ENCODE results near the gene TLR4. TPM values are rescaled to one million over a fixed set of nuclear protein-coding genes. Genes with fewer than 3 reads are reported as not detected.

TLR4 gene
- total and polyA plus RNA-seq, 2 of the 4 experiments (the other 2 are of a cell fraction): under 0.01 TPM; not detected in 1

GRCh38 chr9:117750401-117750800 lies 46.2 kb downstream of the TLR4 start:
- ChIA-PET CTCF (no interaction called here), POLR2A (ENCODE audit: unreplicated experiment) (no interaction called here)
- H3K36me3 ChIP-seq (ENCODE audit: control insufficient read depth, insufficient read depth, low read length): no peaks in the 10 kb centered on the region
- intact Hi-C loops (cut with micrococcal nuclease): no loop called here
- ATAC-seq (ENCODE audit: low read depth) (no peak), DNase-seq (no peak)
- no peak overlapping the region for H2BK5ac ChIP-seq (ENCODE audit: low read depth, low read length, poor library complexity, severe bottlenecking)
- no peak overlapping the region for H2BK20ac ChIP-seq (ENCODE audit: low read depth, low read length)
- no peaks in the 10 kb centered on the region for H4K20me1 ChIP-seq (ENCODE audit: insufficient read depth, low read length)
- no peak overlapping the region for H4K91ac ChIP-seq (ENCODE audit: insufficient read depth, low read depth, low read length)
- H3K4me3 ChIP-seq (ENCODE audit: insufficient read depth, low read depth, low read length): no peak overlapping the region
- no peak overlapping the region for H3K56ac ChIP-seq (ENCODE audit: extremely low read depth, insufficient read depth, low read length)
- in situ Hi-C loops (cut with MboI; ENCODE audit: low sequenced_read_pairs): no loop called here
- H2AFZ ChIP-seq (replicated peaks; ENCODE audit: low read length, poor library complexity): no peak overlapping the region
- no peak overlapping the region for H2AK5ac ChIP-seq (ENCODE audit: low read depth, low read length)
- H3K27me3 ChIP-seq (ENCODE audit: control insufficient read depth, insufficient read depth, low read length): no peaks in the 10 kb centered on the region
- no peak overlapping the region for H3K23ac ChIP-seq (ENCODE audit: low read depth, low read length)
- no peak overlapping the region for H4K8ac ChIP-seq (ENCODE audit: low read depth in 2 of 2, low read length in 2 of 2)
- H3K4me1 ChIP-seq (ENCODE audit: control insufficient read depth, insufficient read depth, low read length): no peaks in the 10 kb centered on the region
- no peak overlapping the region for H3K4me2 ChIP-seq (ENCODE audit: low read depth, low read length)
- H3K9me3 ChIP-seq (ENCODE audit: control insufficient read depth, insufficient read depth, low read length): peaks cover 15% of the 10 kb centered on the region
- no peak overlapping the region for H2BK15ac ChIP-seq (ENCODE audit: low read depth, low read length)
- TF ChIP-seq SMC3 (IDR thresholded peaks at IDR 0.05; ENCODE audit: low read depth, low read length): no peak
- BruUV-seq (replicated peaks): no TSS peak
- H3K18ac ChIP-seq (ENCODE audit: low read depth, low read length): no peak overlapping the region
- H3K4ac ChIP-seq (ENCODE audit: low read depth, low read length): no peak overlapping the region
- WGBS, 2 experiments (ENCODE audit: extremely low coverage in 2 of 2, insufficient read length in 1 of 2): no CpG with 5 or more reads among the region's 2 CpGs
- H3K14ac ChIP-seq (replicated peaks; ENCODE audit: low read depth, low read length): no peak overlapping the region
- H3K9ac ChIP-seq (ENCODE audit: low read depth, low read length): no peak overlapping the region
- dilution Hi-C loops (cut with HindIII; ENCODE audit: low sequenced_read_pairs, unreplicated experiment): no loop called here
- no peak overlapping the region for H4K5ac ChIP-seq (ENCODE audit: low read depth, low read length)
- H3K27ac ChIP-seq (ENCODE audit: insufficient read depth, low read length): no peak overlapping the region
- no peak overlapping the region for H2BK120ac ChIP-seq (ENCODE audit: low read depth, low read length)
- H3K9me1 ChIP-seq (ENCODE audit: insufficient read depth, low read length): no peaks in the 10 kb centered on the region
- no peak overlapping the region for H2AK9ac ChIP-seq (replicated peaks; ENCODE audit: low read depth, low read length, poor library complexity)
- no peaks in the 10 kb centered on the region for H3K79me1 ChIP-seq (ENCODE audit: low read depth in 1 of 2, low read length in 2 of 2)
